ENCODE measurements around the gene GSN.
A peak's percentile ranks its signal among the peaks of the same experiment; 100 is the strongest.
"Not testable (repeated sequence)": the region's sequence is repeated elsewhere in the genome, so short reads cannot be mapped to it uniquely, and the experiment has no call there.

GSN gene

DNA sequence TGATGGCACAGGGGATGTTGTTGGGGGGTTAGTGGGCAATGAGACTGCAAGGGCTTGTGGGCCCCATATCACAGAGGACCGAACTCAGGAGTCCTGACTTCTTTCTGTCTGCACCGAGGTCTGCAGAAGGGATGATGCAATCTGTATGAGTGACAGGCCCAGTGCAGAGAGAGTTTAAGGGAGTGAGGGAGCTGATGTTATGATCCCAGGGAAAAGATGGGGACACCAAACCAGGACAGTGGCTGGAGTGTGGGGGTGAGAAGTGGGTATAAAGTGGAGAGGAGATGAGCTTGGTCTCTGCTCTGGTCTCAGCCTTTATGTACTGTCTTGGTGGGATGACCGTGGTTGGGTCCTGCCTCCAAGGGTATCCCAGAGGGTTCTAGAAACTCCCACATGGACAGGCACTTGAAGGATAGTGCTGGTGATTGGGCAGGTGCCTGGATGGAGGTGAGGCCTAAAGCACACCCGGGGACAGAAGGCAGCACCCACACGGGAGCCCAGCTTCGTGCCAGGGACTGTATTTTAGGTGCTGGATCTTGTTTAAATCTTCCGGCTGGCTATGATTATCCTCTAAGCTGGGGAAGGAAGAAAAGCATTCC lies 21.9 kb downstream of the GSN start:
- DNase-seq, result no peak

DNA sequence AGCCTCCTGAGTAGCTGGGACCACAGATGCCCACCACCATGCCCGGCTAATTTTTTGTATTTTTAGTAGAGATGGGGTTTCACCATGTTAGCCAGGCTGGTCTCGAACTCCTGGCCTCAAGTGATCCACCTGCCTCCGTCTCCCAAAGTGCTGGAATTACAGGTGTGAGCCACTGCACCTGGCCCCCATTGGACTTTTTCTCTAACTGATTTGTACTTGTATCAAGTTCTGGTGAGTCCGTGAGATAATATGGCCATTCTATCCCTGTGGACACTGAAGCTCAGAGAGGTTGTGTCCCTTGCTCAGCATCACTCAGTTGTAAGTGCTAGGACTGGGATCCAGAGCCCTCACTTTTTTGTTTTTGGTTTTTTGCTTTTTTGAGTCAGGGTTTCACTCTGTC lies 23.6 kb downstream of the GSN start:
- not testable (repeated sequence) for DNase-seq

DNA sequence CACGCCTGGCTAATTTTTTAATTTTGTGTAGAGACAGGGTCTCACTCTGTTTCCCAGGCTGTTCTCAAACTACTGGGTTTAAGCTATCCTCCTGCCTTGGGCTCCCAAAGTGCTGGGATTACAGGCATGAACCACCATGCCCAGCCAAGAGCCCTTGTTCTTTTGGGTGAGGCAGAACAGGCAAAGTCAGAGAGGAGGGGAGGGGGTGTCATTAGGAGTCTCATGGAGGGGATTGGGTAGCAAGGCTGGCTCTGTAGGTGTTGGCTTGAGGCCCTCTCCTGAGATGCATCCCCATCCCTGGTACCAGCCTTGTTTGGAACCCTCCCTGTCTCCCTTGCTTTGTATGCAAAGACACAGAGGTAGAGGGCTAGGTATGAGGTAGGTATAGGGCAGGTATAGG lies 24.1 kb downstream of the GSN start:
- DNase-seq, result no peak

DNA sequence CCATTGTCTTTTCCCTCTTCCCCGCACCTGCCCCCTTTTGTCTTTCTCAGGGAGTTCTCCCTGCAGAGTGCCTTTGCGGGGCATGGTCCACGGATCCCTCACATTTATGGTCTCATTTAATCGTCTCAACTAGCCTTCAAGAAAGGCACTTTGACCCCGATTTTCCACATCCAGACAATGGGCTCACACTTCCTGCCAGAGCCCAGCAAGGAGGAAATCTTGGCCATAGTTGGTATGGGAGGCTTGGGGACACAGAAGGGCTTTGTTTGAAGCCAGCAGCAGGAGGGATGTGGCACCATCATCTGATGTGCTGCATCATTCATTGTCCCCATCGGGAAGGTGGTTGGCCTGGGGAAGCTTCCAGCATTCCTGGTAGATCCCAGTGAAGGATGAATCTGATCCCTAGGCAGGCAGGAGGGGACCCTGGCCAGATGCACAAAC lies 24.9 kb downstream of the GSN start:
- no peak for DNase-seq

DNA sequence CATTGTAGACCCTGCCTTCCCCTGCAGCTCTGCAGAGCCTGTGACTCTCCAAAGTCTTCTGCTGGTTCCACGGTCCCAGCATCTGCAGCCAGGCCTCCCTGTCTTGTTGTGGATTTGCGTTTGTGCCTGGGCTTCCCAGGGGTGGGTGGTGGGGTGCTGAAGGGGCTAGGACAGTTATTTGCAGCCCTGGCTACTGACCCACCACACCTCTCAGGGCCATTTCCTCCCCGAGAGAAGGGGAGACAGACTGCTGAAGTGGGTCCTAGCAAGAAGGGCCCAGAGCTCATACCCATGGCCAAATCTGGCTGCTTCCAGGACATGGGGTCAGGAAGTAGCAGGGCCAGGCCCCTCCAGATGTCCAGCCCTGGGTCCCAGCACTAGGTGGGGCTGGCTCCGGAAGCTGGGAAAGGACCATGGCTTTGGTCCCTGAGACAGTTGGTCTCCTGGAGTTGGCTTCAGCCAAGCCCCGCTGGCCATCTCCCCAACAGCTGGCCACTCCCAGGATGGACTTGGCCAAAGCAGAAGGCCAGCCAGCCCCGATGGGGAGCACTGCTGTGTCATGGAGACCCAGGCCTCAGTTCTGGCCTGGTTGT lies 26.3 kb downstream of the GSN start:
- DNase-seq, result no peak

DNA sequence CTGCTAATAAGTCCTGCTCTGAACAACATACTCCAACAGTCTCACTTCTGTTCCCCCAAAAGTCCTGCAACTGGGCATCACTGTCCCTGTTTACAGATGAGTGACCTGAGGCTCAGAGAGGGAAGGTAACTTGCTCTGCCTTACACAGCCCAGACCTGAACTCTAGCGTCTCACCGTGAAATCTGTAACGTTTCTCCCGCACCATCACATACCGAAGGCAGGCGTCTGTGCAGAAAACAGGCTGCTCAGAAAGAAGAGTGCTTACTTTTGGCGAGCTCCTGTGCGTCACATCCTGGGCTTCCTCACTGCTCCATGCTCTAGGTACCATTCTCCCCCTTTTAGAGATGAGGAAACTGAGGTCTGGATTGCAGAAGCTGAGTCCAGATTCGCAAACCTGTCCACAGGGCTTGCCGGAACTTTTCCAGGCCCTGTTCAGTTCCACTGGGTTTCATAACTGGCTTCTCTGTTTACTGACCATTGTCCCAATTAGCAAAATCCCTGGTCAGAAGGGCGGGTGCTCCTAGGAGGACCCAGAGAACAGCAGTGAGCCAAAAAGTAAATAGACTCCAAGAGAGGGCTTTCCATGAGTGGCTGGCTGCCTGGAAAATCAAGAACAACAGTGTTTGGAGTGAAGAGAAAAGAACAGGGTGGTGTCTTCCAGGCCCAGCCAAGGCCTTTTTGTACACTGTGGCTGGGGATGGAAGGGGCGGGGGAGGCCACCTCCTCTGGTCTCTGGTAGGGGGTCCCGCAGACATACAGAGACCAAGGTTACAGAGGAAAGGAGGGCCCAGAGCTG lies 27.1 kb downstream of the GSN start:
- no peak for DNase-seq

DNA sequence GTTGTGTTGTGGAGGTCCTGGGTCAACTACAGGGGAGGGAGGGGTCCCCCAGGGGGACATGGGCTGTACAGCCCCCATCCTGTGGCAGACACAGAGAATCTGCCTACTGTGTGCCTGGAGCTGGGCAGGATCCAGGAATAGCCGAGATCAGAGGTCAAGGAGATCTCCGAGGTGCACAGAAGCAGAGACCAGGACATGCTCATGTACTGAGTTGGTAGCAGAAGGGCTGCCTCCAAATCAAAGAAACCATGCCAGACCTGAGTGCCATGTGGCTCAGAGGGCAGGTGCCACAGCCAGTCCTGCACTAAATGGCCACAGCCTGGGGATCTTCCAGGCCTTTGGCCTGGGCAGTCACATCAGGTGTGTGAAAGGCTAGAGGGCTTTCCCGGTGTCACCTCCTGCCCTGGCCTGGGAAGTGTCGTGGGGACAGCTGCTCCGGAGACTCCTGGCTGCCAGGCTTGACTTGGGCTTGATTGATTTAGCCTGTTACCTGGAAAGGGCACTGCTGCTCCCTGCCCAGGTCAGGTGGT lies 27.8 kb downstream of the GSN start:
- no peak for DNase-seq

DNA sequence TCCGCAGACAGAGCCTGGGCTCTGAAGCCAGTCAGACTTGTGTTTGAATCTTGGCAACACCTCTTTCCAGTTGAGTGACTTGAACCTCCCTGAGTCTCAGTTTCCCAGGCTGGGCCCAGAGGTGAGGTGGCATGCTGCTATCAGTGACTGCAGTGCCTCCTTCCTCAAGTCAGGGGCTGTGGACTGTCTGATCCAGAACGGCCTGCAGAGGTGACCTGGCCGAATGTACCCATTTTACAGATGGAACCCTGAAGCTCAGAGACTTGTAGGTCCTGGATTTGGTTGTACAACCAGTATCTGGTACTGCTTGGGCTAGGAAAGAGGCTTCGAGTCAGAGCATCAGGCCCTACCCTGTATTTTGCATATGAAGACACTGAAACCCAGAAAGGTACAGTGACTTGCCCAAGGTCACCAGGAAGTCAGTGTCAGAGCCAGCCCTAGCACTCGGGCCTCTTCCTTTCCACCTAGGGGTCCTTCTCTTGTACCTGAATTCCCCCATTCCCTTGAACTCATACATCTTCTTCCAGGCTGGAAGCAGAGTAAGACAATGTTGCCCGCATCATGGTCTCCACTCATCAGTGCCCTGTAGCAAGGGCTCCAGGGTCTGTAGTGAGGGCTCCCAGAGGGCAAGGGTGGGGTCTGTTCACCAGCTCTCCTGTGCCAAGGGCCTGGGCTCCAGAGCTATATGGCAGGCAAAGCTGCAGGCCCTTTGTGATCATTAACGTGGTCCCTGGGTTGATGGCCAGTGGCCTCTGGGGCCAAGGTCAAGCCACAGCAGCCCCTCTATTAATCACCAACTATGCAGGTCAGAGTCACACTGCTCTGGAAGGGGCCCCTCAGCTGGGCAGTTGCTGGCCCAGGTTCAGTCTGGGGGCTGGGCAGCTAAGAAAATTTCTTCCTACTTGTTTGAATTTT lies 28.5 kb downstream of the GSN start:
- DNase-seq, result no peak

DNA sequence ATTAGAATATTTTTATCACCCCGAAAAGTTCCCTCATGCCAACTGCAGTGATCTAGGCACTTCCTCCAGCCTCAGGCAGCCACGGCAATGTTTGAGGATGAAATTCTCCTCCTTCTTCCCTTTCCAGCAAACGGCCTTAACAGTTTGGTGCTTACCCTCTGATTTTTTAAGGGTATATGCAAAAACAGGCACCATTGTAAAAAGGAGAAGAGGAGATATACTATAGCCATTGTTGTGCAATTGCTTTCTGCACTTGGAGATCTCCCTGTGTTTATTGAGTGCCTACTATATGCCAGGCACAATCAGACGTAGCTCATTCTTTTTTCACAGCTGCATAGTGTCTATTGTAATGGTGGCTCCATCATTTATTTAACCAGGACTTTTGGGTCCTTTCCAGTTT lies 29.4 kb downstream of the GSN start:
- DNase-seq, result no peak

DNA sequence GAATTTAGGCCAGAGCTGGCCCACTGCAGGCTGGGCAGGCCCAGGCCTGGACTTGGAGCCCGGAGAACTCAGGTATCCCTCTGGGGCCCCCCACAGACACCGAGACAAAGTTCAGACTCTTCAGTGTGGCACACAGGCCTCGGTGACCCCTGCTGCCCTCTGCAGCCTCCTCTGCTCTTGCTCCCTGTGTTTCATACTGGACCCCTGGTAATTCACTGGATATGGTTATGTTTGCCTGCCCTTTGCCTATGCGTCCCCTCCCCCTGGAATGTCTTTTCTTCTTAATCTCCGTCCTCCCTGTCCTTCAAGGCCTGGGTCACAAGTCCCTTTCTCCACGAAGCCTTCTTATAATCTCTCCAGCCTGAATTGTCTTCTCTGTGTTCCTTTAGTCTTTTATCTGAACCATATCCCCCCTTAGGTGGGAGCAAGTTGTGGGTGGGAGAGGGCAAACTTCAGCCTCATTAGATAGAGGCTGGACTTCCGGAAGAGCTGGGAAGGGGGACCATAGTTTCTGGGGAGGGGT lies 30.1 kb downstream of the GSN start:
- DNase-seq, result no peak

DNA sequence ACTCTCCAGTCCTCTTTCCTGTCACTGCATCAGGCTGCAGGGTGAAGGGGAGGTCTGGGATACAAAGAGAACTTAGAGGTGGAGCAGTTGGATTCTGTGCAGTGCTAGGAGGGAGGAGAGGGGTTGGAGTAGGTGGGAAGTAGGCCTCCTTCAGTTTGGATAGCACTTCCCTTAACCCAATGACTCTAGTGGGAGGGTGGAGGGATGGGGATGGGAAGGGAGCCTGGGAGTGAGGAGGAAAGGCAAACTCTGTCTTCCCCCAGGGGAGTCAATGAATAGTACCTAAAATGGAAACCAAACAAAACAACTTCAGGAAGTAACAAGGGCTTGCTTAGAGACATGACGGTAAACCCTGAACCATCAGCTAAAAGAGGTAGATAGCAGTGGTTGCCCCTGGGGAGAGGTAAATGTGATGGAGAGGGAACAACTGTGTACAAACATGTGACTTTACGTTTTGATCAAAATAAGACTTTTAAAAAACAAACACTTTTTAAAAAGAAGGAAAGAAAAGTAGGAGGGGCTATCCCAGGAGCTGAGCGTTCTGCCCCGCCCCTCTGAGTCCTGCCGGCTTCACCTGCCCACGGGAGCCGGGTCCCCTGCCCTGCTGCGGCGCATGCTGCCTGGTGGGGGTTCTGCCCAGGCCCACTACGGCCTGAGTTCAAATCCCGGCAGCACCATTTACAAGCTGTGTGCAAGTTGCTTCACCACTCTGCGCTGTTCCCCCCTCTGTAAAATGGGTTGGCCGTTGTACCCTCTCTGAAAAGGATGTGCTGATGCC lies 30.9 kb downstream of the GSN start:
- no peak for DNase-seq

DNA sequence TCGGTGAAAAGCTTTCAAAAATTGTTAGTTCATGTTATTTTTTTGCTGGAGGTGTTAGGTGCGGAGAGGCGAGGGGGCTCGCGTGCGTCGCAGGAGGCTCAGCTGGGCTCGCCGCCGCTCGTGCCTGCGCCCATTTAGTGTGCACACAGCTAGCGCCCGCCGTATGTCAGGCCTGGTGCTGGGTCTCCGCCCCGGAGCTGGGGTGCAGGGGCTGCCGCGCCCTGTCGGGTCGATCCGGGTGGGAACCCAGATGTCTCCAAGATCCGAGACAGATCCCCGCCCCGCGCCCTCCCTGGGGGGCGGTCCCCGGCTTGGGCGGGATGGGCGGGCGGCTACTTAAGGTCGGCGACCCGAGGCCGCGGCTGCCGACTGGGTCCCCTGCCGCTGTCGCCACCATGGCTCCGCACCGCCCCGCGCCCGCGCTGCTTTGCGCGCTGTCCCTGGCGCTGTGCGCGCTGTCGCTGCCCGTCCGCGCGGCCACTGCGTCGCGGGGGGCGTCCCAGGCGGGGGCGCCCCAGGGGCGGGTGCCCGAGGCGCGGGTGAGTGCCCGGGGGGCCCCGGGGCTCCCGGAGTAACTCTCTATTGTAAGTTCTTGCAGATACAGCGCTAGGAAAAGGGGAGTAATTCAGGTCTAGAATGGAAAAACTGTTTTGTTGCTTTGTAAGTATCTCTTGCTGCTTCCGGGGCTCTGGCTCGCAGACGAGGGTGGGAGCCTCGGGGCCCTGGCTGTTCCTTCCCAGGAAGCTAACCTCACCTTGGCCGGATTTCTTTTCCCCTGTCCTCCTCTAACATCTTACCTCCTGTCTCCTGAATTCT lies 31.7 kb downstream of the GSN start:
- peak in 1 of 4 experiments; percentile 5 for DNase-seq

DNA sequence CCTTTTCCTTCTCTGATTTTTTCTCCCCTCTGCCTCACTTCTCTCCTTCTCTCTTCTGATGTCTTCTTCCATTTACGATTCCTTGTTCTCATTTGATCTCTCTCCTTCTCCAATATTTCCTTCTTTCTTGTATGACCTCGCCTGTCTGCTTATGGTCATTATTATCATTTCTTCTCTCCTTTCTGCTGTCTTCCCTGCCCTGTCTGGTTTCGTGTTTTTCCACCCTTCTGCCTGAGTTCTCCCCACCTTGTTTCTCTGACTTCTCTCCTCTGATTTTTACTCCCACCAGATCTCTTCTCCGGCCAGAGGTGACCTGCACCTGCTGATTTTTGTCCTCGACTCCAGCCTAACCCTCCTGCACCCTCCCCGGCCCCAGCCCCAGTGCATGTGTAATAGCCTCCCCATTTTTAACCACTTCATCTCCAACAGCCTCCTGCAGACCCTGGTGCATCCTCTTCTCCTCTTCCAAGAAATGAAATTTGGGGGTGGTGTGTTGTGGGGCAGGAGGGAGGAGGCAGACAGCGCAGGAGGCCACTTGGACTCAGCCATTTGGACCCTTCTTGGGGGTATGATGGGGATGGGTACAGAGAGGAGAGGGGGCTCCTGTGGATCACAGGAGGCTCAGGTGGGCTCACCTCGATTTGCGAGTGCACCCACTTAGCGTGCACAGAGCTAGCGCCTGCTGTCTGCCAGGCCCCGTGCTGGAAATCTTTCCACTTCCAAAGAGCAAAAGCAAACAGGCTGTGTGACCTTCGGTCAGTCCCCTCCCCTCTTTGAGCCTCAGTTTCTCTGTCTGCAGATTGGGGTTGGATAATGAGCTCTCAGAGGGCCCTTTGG lies 32.5 kb downstream of the GSN start:
- DNase-seq, result no peak

DNA sequence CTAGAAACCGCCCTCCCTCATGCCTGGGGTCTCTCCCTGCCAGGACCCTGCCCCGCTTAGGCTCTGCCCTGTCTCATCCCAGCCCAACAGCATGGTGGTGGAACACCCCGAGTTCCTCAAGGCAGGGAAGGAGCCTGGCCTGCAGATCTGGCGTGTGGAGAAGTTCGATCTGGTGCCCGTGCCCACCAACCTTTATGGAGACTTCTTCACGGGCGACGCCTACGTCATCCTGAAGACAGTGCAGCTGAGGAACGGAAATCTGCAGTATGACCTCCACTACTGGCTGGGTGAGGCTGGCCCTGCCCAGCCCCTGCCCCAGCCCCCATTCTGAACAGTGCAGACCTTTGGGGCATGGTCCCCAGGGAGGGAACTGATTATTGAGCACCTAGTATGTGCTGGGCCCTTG lies 33.9 kb downstream of the GSN start:
- DNase-seq, result no peak

DNA sequence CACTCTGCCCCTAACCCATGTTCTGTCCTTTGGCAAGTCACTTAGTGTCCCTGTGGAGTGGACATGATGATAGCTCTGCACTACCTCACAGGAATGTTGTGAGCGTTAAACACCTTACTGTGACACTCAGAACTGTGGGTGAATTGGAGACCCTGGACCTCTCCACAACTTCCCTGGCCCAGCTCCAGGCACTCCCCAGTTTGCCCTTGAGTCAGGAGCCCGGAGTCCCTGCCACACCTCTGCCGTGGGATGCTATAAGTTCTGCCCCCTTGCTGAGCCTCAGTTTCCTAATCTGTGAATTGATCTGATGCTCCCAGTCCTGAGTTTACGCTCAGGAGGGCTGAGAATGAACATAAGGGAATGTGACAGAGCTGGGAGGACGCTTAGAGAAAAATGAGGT lies 34.4 kb downstream of the GSN start:
- DNase-seq, result no peak

DNA sequence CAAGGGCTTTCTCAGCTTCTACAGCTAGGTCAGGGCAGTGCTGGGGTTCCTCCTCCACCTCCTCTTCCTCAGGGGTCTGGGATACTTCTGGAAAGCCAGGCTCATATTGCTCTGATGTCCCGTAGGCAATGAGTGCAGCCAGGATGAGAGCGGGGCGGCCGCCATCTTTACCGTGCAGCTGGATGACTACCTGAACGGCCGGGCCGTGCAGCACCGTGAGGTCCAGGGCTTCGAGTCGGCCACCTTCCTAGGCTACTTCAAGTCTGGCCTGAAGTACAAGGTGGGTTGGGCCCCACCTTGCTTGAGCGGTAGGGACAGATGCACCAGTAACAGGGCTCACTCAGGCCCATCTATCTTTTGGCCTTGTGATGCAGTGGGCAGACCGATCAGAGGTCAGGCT lies 34.8 kb downstream of the GSN start:
- no peak for DNase-seq

DNA sequence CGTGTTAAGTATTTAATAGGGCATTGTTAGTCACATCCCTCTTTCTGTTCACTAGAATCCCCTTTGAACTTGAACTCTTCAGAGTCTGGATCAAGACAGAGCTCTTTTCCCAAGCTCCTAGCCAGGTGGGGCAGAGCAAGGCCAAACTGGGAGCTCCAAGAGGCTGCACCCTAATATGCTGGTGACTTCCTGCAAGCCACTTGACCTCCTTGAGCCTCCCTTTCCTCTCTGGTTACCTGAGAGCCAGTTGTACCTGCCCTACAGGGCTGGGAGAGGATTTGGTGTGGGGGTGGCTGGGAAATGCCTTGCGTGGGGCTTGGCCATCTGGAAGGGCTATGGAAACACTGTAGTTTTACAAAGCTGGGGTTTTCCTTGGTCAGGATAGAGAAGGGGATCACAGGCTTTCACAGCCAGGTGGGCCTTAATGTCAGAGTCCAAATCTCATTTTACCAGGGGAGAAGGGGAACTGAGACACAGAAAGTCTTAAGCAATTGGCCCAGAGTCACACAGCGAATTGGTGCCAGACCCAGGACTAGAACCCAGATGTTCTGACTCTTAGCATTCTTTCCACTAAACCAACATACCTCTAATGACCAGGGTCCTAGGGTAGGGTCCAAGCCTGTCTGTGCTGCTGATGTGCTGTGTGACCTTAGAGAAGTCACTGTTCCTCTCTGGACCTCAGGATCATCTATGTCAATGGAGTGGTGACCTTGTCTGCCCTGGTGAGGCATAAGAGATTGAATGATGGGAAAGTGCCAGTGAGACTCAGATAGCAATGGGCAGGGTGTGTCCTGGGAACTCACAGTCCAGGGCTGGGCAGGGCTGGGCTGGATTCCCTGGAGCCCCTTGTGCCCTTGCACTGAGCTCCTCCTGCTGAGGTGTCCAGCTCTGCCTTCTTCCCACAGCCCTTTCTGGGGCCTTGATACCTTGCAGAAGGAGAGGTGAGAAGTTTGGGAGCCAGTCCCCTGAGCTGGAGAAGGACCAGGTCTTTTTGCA lies 35.8 kb downstream of the GSN start:
- DNase-seq, result no peak

DNA sequence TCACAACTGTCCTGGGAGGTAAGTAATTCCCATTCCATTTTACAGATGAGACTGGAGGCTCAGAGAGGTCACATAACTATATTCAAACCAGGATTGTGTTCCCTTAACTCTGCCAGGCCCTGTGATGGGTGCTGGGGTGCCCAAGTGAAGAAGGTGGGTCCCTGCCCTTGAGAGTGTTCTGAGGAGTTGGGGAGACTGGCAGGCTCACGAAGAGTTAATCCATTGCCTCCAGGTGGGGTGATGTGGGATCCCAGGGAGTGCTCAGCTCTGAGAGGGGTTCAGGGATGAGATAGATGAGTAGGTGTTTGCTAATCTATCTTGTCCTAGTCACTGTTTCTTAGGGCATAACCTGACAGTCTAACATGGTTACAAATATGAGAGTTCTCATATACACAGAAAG lies 36.7 kb downstream of the GSN start:
- DNase-seq, result no peak
